ENCODE results near the gene WWTR1.

DNA sequence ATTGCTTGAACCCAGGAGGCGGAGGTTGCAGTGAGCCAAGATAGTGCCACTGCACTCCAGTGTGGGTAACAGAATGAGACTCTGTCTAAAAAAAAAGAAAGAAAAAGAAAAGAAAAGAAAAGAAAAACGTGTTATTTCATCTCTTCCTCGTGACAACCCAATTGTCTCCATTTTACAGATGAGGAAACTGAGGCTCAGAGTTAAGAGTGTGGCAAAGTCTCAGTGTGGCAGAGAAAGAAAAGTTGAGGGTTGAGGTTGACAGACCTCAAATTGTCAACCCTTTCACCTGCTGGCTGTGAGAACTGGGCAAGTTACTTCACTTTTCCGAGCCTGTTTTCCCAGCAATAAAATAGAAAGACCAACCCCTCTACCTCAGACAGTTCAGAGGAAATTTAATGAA, 123.7 kb downstream of the WWTR1 start:
- no peak for TF ChIP-seq POLR2A (IDR thresholded peaks at IDR 0.05)
- TF ChIP-seq, protein P1, sequence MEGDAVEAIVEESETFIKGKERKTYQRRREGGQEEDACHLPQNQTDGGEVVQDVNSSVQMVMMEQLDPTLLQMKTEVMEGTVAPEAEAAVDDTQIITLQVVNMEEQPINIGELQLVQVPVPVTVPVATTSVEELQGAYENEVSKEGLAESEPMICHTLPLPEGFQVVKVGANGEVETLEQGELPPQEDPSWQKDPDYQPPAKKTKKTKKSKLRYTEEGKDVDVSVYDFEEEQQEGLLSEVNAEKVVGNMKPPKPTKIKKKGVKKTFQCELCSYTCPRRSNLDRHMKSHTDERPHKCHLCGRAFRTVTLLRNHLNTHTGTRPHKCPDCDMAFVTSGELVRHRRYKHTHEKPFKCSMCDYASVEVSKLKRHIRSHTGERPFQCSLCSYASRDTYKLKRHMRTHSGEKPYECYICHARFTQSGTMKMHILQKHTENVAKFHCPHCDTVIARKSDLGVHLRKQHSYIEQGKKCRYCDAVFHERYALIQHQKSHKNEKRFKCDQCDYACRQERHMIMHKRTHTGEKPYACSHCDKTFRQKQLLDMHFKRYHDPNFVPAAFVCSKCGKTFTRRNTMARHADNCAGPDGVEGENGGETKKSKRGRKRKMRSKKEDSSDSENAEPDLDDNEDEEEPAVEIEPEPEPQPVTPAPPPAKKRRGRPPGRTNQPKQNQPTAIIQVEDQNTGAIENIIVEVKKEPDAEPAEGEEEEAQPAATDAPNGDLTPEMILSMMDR (IDR thresholded peaks at IDR 0.05) = no peak
- no peak for TF ChIP-seq POLR2AphosphoS5 (IDR thresholded peaks at IDR 0.05)
- TF ChIP-seq EP300 (IDR thresholded peaks at IDR 0.05; ENCODE audit: low read depth) = no peak
